HepG2 (cell line): ENCODE measurements around the gene CHRNG. TPM values are rescaled to one million over a fixed set of nuclear protein-coding genes. Genes with fewer than 3 reads are reported as not detected.
A peak's percentile ranks its signal among the peaks of the same experiment; 100 is the strongest.

ENCODE experiments used
- ATAC-seq: fragments of 200-7000 bp; cut with Tn5 transposase; 3 replicates; pipeline ENCODE4 v1.9.1; 2020; ENCODE audit warnings: mild to moderate bottlenecking, moderate library complexity
- BruUV-seq: library from RNA; stranded (reverse); fragments of 400-500 nt; replicated peaks from 2 replicates; lab custom pipeline; 2021; lab: Mats Ljungman, UMichigan
- CTCF ChIA-PET: fragments of 300-600 bp; formaldehyde crosslinking; extraction: SDS; loops from one replicate; lab custom pipeline; 2021; ENCODE audit warnings: low total read pairs, inconsistent platforms, low intra/inter-chr PET ratio; lab: Yijun Ruan, JAX
- POLR2A ChIA-PET: fragments of 350-600 bp; sonication (Branson Sonifier 250); formaldehyde crosslinking; loops from one replicate; lab custom pipeline; 2020; ENCODE audit warnings: antibody characterized with exemption, inconsistent platforms; lab: Yijun Ruan, JAX
- DNase-seq: peaks from one replicate; pipeline ENCODE4 v3.0.0-alpha.2; 2015; ENCODE audit warnings: low spot score
- FAIRE-seq: peaks from 3 replicates; lab custom pipeline; 2011; peaks lifted over from hg19 to GRCh38; lab: Jason Lieb, UNC
- H2AFZ ChIP-seq: one replicate; pipeline ENCODE4 v1.6.1; 2011; ENCODE audit warnings: low read length, inconsistent platforms
- H3K27ac ChIP-seq: fragments of 300-600 bp; 3 replicates; pipeline ENCODE4 v1.8.0; 2011; ENCODE audit warnings: mixed run types, mild to moderate bottlenecking, mixed read lengths, low read length, inconsistent platforms; ENCODE audit not compliant: insufficient read depth; ENCODE audit errors: extremely low read length
- H3K27me3 ChIP-seq, 2 experiments: fragments of 200-600 bp in 1 of 2; 2 replicates in 1 of 2; 3 replicates in 1 of 2; pipeline versions ENCODE4 v1.6.0 to v1.8.0; 2011; ENCODE audit warnings: low read length in 2 of 2, mild to moderate bottlenecking in 2 of 2, moderate library complexity in 2 of 2, inconsistent platforms in 1 of 2; ENCODE audit not compliant: insufficient read depth in 2 of 2, control insufficient read depth in 1 of 2
- H3K36me3 ChIP-seq, 2 experiments: fragments of 200-600 bp in 1 of 2; replicated peaks in 1 of 2; 2 replicates in 1 of 2; 3 replicates in 1 of 2; pipeline versions ENCODE4 v1.5.1 to v1.8.0; 2011; ENCODE audit warnings: low read length in 2 of 2, inconsistent platforms in 1 of 2; ENCODE audit not compliant: insufficient read depth in 2 of 2, control insufficient read depth in 1 of 2
- H3K4me1 ChIP-seq: 2 replicates; pipeline ENCODE4 v1.5.1; 2012; ENCODE audit warnings: low read length, inconsistent platforms; ENCODE audit not compliant: insufficient read depth
- H3K4me2 ChIP-seq: 2 replicates; pipeline ENCODE4 v1.6.0; 2011; ENCODE audit warnings: low read depth, low read length, inconsistent platforms
- H3K4me3 ChIP-seq, 3 experiments: fragments of 200-600 bp in 1 of 3; sonication (generic), shearing (Covaris generic) in 1 of 3; replicated peaks in 1 of 3; 2 replicates each; pipeline ENCODE4 v1.5.1; 2011 to 2016; ENCODE audit warnings: low read length in 3 of 3, inconsistent platforms in 2 of 3, low read depth in 2 of 3, mild to moderate bottlenecking in 2 of 3, control low read depth in 1 of 3, mixed read lengths in 1 of 3; ENCODE audit not compliant: insufficient read depth in 1 of 3
- H3K79me2 ChIP-seq: one replicate; pipeline ENCODE4 v1.6.1; 2011; ENCODE audit warnings: low read length, inconsistent platforms; ENCODE audit not compliant: insufficient read depth
- H3K9ac ChIP-seq: 2 replicates; pipeline ENCODE4 v1.6.0; 2011; ENCODE audit warnings: mild to moderate bottlenecking, low read depth, low read length, inconsistent platforms; ENCODE audit not compliant: insufficient read depth
- H3K9me3 ChIP-seq: 2 replicates; pipeline ENCODE4 v1.5.1; 2012; ENCODE audit warnings: mild to moderate bottlenecking, low read length
- H4K20me1 ChIP-seq: 2 replicates; pipeline ENCODE4 v1.6.0; 2011; ENCODE audit warnings: inconsistent platforms, mild to moderate bottlenecking, low read length, moderate library complexity; ENCODE audit not compliant: insufficient read depth
- FOXJ3 ChIP-seq: sonication (generic); formaldehyde crosslinking; IDR thresholded peaks from 2 replicates; pipeline ENCODE4 v1.4.0; 2020; ENCODE audit warnings: missing genetic modification reagents, mild to moderate bottlenecking, borderline replicate concordance
- IRX3 ChIP-seq: sonication (generic); formaldehyde crosslinking; IDR thresholded peaks from 2 replicates; pipeline ENCODE4 v1.8.1; 2023; ENCODE audit warnings: mild to moderate bottlenecking, low read depth, missing genetic modification reagents, borderline replicate concordance
- MIER3 ChIP-seq: IDR thresholded peaks from 2 replicates; pipeline ENCODE4 v1.6.1; 2016; ENCODE audit warnings: missing compliant biosample characterization, borderline replicate concordance
- SIX4 ChIP-seq: sonication (generic); formaldehyde crosslinking; IDR thresholded peaks from 2 replicates; pipeline ENCODE4 v1.4.0; 2020; ENCODE audit warnings: missing genetic modification reagents
- SOX6 ChIP-seq, 2 experiments: fragments of 450-650 bp in 1 of 2; sonication (generic) in 1 of 2; formaldehyde crosslinking in 1 of 2; IDR thresholded peaks; 2 replicates each; pipeline versions ENCODE4 v1.4.0 to v1.6.1; 2017 to 2020; ENCODE audit warnings: antibody characterized with exemption in 1 of 2, mild to moderate bottlenecking in 1 of 2, missing genetic modification reagents in 1 of 2
- SP2 ChIP-seq: sonication (generic); formaldehyde crosslinking; IDR thresholded peaks from 2 replicates; pipeline ENCODE4 v1.5.1; 2020; ENCODE audit warnings: mild to moderate bottlenecking, missing genetic modification reagents
- ZC3H13 ChIP-seq: sonication (generic); formaldehyde crosslinking; IDR thresholded peaks from 2 replicates; pipeline ENCODE4 v1.8.1; 2023; ENCODE audit warnings: mild to moderate bottlenecking, missing genetic modification reagents, moderate library complexity
- ZKSCAN1 ChIP-seq: fragments of 150-350 bp; IDR thresholded peaks from 2 replicates; pipeline ENCODE4 v1.6.1; 2014; ENCODE audit warnings: low read length
- ZNF121 ChIP-seq: sonication (generic); formaldehyde crosslinking; IDR thresholded peaks from 2 replicates; pipeline ENCODE4 v1.5.0; 2020; ENCODE audit warnings: mild to moderate bottlenecking, missing genetic modification reagents
- WGBS: methylation state at CpG from one replicate; pipeline ENCODE4 v1.1.6; 2017; ENCODE audit warnings: low lambda C conversion rate; 5-methylcytosine and 5-hydroxymethylcytosine counted together
- in situ Hi-C: cut with HindIII; loops from 2 replicates; pipeline ENCODE4 v1.10.0; 2017; ENCODE audit warnings: low pct_unique_long_range_greater_than_20kb; ENCODE audit not compliant: extremely low pct_ligation_motif_present
- intact Hi-C: fragments of 100-400 bp; cut with micrococcal nuclease; formaldehyde crosslinking; loops from one replicate; pipeline ENCODE4 v1.10.0; 2022; ENCODE audit not compliant: unreplicated experiment
- polyA plus RNA-seq, 8 experiments: library from polyadenylated mRNA; depleted of rRNA in 3 of 8; stranded (reverse) in 7 of 8; unstranded in 1 of 8; fragments of >200 nt; fragmentation: Illumina TruSeq in 4 of 8; extraction: Trizol in 4 of 8; gene quantifications; 2 replicates each; pipeline versions ENCODE4 v1.2.1 to v1.2.3, GENCODE V29; 2011 to 2016; ENCODE audit warnings: low read depth in 4 of 8, missing spikeins in 1 of 8, mixed read lengths in 1 of 8; ENCODE audit not compliant: insufficient read depth in 1 of 8
- total RNA-seq, 5 experiments: library from RNA; depleted of rRNA; stranded (reverse); fragments of >200 nt; fragmentation: Illumina TruSeq; extraction: Trizol; gene quantifications; 2 replicates each; pipeline ENCODE4 v1.2.3, GENCODE V29; 2016; ENCODE audit warnings: low read depth in 1 of 5
- TF ChIP-seq, protein P1 (sequence below): sonication (generic); formaldehyde crosslinking; conservative IDR thresholded peaks from 2 replicates; pipeline ENCODE4 v1.4.0; 2020; ENCODE audit warnings: mild to moderate bottlenecking, missing genetic modification reagents, moderate library complexity
- TF ChIP-seq, protein P2 (sequence below): sonication (generic); formaldehyde crosslinking; IDR thresholded peaks from 2 replicates; pipeline ENCODE4 v1.8.0; 2022; ENCODE audit warnings: mild to moderate bottlenecking, missing genetic modification reagents, moderate library complexity
- TF ChIP-seq, protein P3 (sequence below): sonication (generic); formaldehyde crosslinking; IDR thresholded peaks from 2 replicates; pipeline ENCODE4 v1.5.1; 2020; ENCODE audit warnings: missing genetic modification reagents, mild to moderate bottlenecking, borderline replicate concordance
- TF ChIP-seq, protein P4 (sequence below): sonication (generic); formaldehyde crosslinking; IDR thresholded peaks from 2 replicates; pipeline ENCODE4 v1.5.0; 2020; ENCODE audit warnings: mild to moderate bottlenecking, missing genetic modification reagents

CHRNG gene
- total and polyA plus RNA-seq, 2 of the 13 experiments (the other 11 are each of a cell fraction or from before 2014, with no cell fraction given) = not detected

DNA sequence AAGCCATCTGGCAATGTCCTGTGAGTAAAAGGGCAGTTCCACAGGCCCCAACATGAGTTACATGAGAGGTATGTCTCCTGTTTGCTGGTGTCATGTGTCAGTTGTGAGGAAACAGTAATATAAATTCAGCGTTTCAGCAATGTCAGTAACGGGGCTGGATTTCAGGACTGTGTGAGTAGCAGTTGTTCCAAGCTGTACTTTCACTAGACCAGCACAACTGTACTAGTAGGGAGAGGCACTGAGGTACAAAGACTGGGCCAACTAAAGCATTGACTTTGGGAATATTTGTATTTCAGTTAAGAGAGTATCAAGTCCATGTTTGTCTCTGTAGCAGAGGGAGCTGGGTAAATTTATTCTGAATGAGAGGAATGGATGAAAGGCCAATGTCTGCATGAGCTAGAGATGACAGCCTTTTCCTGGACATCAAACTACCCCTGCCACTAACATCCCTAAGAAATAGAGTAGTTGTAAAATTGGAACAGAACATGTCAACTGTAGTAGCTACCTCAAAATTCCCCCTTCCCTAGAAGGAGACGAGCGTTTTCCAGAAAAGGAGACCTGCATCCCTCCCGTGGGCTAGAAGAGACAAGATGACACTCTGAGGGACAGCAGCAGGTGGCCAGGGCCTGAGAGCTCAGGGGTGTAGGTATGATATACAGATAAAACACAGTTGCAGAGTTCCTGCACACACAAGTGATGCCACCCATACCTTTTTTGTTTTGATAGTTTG lies 35.3 kb downstream of the CHRNG start (continued):
- TF ChIP-seq, protein P1, sequence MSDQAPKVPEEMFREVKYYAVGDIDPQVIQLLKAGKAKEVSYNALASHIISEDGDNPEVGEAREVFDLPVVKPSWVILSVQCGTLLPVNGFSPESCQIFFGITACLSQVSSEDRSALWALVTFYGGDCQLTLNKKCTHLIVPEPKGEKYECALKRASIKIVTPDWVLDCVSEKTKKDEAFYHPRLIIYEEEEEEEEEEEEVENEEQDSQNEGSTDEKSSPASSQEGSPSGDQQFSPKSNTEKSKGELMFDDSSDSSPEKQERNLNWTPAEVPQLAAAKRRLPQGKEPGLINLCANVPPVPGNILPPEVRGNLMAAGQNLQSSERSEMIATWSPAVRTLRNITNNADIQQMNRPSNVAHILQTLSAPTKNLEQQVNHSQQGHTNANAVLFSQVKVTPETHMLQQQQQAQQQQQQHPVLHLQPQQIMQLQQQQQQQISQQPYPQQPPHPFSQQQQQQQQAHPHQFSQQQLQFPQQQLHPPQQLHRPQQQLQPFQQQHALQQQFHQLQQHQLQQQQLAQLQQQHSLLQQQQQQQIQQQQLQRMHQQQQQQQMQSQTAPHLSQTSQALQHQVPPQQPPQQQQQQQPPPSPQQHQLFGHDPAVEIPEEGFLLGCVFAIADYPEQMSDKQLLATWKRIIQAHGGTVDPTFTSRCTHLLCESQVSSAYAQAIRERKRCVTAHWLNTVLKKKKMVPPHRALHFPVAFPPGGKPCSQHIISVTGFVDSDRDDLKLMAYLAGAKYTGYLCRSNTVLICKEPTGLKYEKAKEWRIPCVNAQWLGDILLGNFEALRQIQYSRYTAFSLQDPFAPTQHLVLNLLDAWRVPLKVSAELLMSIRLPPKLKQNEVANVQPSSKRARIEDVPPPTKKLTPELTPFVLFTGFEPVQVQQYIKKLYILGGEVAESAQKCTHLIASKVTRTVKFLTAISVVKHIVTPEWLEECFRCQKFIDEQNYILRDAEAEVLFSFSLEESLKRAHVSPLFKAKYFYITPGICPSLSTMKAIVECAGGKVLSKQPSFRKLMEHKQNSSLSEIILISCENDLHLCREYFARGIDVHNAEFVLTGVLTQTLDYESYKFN (CRISPR knock-in tag) = peak; percentile 88
- no peak for TF ChIP-seq SP2 (CRISPR knock-in tag)
- no peak for TF ChIP-seq SOX6 (IDR thresholded peaks at IDR 0.05)
- TF ChIP-seq SOX6 (CRISPR knock-in tag; IDR thresholded peaks at IDR 0.05) = peak; percentile 9; the same call in 1 of the 2 replicates
- no peak for TF ChIP-seq MIER3
- peak; percentile 48; the same call in 1 of the 2 replicates for TF ChIP-seq FOXJ3 (CRISPR knock-in tag)
- TF ChIP-seq IRX3 = 0 out of 2 replicates have a peak, but pooled peaks have one; percentile 20
- TF ChIP-seq ZKSCAN1 = no peak

DNA sequence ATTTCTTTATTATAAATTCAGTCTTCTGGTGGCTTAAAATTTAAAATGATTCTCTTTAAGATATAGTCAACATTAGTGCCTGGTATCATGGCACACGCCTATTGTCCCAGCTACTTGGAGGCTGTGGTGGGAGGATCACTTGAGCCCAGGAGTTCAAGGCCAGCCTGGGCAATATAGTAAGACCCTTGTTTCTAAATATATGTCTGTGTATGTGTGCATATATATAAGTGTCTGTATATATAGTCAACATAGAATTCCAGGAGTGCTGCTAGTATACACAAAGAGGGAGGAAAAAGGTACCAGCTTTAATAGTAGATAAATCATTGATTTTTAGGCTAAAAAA lies 35.9 kb downstream of the CHRNG start:
- FAIRE-seq (no peak), DNase-seq (no peak), ATAC-seq (no peak)
- no peak overlapping the region for H2AFZ ChIP-seq
- H3K4me2 ChIP-seq = peak overlapping the region; percentile 63; the same call in 1 of the 2 replicates
- peak overlapping the region; percentile 82 for H3K27ac ChIP-seq
- in situ Hi-C loops (no loop called here), intact Hi-C loops (loop anchor here (1.0 kb wide), 1 partner anchor 25 kb away; the partner anchor contains the start of genes EIF4E2 and TIGD1)
- H3K9ac ChIP-seq = no peak overlapping the region
- H4K20me1 ChIP-seq = no peaks in the 10 kb centered on the region
- H3K36me3 ChIP-seq = peaks cover 7 to 29% of the 10 kb centered on the region in 2 experiments
- ChIA-PET CTCF (no interaction called here), POLR2A (interaction anchor here (1.9 kb wide), 1 partner anchor 25 kb away, joined by 10 read pairs; the partner anchor contains the start of genes EIF4E2 and TIGD1)
- H3K9me3 ChIP-seq = no peaks in the 10 kb centered on the region
- 68% methylated on average over 1 of the region's 1 CpG for WGBS
- no TSS peak for BruUV-seq
- peaks cover 50% of the 10 kb centered on the region for H3K4me1 ChIP-seq
- H3K4me3 ChIP-seq = no peak overlapping the region
- H3K27me3 ChIP-seq = no peaks in the 10 kb centered on the region
- no peaks in the 10 kb centered on the region for H3K79me2 ChIP-seq
- TF ChIP-seq ZNF121 (CRISPR knock-in tag) (peak; percentile 95), ZC3H13 (no peak), SIX4 (CRISPR knock-in tag) (no peak)
- TF ChIP-seq, protein P2, sequence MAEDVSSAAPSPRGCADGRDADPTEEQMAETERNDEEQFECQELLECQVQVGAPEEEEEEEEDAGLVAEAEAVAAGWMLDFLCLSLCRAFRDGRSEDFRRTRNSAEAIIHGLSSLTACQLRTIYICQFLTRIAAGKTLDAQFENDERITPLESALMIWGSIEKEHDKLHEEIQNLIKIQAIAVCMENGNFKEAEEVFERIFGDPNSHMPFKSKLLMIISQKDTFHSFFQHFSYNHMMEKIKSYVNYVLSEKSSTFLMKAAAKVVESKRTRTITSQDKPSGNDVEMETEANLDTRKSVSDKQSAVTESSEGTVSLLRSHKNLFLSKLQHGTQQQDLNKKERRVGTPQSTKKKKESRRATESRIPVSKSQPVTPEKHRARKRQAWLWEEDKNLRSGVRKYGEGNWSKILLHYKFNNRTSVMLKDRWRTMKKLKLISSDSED (CRISPR knock-in tag) = no peak
- TF ChIP-seq, protein P3, sequence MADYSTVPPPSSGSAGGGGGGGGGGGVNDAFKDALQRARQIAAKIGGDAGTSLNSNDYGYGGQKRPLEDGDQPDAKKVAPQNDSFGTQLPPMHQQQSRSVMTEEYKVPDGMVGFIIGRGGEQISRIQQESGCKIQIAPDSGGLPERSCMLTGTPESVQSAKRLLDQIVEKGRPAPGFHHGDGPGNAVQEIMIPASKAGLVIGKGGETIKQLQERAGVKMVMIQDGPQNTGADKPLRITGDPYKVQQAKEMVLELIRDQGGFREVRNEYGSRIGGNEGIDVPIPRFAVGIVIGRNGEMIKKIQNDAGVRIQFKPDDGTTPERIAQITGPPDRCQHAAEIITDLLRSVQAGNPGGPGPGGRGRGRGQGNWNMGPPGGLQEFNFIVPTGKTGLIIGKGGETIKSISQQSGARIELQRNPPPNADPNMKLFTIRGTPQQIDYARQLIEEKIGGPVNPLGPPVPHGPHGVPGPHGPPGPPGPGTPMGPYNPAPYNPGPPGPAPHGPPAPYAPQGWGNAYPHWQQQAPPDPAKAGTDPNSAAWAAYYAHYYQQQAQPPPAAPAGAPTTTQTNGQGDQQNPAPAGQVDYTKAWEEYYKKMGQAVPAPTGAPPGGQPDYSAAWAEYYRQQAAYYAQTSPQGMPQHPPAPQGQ (CRISPR knock-in tag) = no peak
- TF ChIP-seq, protein P4, sequence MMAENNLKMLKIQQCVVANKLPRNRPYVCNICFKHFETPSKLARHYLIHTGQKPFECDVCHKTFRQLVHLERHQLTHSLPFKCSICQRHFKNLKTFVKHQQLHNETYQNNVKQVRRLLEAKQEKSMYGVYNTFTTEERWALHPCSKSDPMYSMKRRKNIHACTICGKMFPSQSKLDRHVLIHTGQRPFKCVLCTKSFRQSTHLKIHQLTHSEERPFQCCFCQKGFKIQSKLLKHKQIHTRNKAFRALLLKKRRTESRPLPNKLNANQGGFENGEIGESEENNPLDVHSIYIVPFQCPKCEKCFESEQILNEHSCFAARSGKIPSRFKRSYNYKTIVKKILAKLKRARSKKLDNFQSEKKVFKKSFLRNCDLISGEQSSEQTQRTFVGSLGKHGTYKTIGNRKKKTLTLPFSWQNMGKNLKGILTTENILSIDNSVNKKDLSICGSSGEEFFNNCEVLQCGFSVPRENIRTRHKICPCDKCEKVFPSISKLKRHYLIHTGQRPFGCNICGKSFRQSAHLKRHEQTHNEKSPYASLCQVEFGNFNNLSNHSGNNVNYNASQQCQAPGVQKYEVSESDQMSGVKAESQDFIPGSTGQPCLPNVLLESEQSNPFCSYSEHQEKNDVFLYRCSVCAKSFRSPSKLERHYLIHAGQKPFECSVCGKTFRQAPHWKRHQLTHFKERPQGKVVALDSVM (CRISPR knock-in tag) = peak; percentile 87
